ENCODE data around the gene CRYBG1. TPM values are rescaled to one million over a fixed set of nuclear protein-coding genes. Genes with fewer than 3 reads are reported as not detected.

Gene CRYBG1
- total and polyA plus RNA-seq, 2 of the 4 experiments (the other 2 are of a cell fraction): 0.38 to 1.1 TPM

- Histone ChIP-seq H3K23ac (ENCODE audit: low read depth, low read length) (no peak overlapping the region), H3K18ac (ENCODE audit: low read depth, low read length) (no peak overlapping the region), H3K79me1 (ENCODE audit: low read depth in 1 of 2, low read length in 2 of 2) (no peaks in the 10 kb centered on the region), H3K9me1 (ENCODE audit: insufficient read depth, low read length) (no peaks in the 10 kb centered on the region), H2AFZ (replicated peaks; ENCODE audit: low read length, poor library complexity) (no peak overlapping the region), H3K27me3 (ENCODE audit: control insufficient read depth, insufficient read depth, low read length) (no peaks in the 10 kb centered on the region), H3K9ac (ENCODE audit: low read depth, low read length) (no peak overlapping the region), H2AK5ac (ENCODE audit: low read depth, low read length) (no peak overlapping the region), H3K27ac (ENCODE audit: insufficient read depth, low read length) (no peak overlapping the region), H3K14ac (replicated peaks; ENCODE audit: low read depth, low read length) (no peak overlapping the region), H3K36me3 (ENCODE audit: control insufficient read depth, insufficient read depth, low read length) (peaks cover 4% of the 10 kb centered on the region; the same call in 1 of the 2 replicates), H2AK9ac (replicated peaks; ENCODE audit: low read depth, low read length, poor library complexity) (no peak overlapping the region), H3K4me1 (ENCODE audit: control insufficient read depth, insufficient read depth, low read length) (no peaks in the 10 kb centered on the region), H4K8ac (ENCODE audit: low read depth in 2 of 2, low read length in 2 of 2) (no peak overlapping the region), H3K4ac (ENCODE audit: low read depth, low read length) (no peak overlapping the region), H3K9me3 (ENCODE audit: control insufficient read depth, insufficient read depth, low read length) (no peaks in the 10 kb centered on the region), H3K4me3 (ENCODE audit: insufficient read depth, low read depth, low read length) (no peak overlapping the region), H3K56ac (ENCODE audit: extremely low read depth, insufficient read depth, low read length) (no peak overlapping the region), H2BK20ac (ENCODE audit: low read depth, low read length) (no peak overlapping the region), H2BK120ac (ENCODE audit: low read depth, low read length) (no peak overlapping the region), H4K91ac (ENCODE audit: insufficient read depth, low read depth, low read length) (no peak overlapping the region), H4K5ac (ENCODE audit: low read depth, low read length) (no peak overlapping the region), H2BK5ac (ENCODE audit: low read depth, low read length, poor library complexity, severe bottlenecking) (no peak overlapping the region), H4K20me1 (ENCODE audit: insufficient read depth, low read length) (no peaks in the 10 kb centered on the region), H3K4me2 (ENCODE audit: low read depth, low read length) (no peak overlapping the region), H2BK15ac (ENCODE audit: low read depth, low read length) (no peak overlapping the region)
- no peak for TF ChIP-seq USF2 (IDR thresholded peaks at IDR 0.05; ENCODE audit: low read depth, low read length)
- TF ChIP-seq CTCF (conservative IDR thresholded peaks at IDR 0.05; ENCODE audit: low read depth, low read length): no peak
- no peak for TF ChIP-seq RCOR1 (IDR thresholded peaks at IDR 0.05; ENCODE audit: insufficient replicate concordance, low read length)
- no peak for TF ChIP-seq MAFK (IDR thresholded peaks at IDR 0.05; ENCODE audit: low read depth, low read length)
- no peak for TF ChIP-seq SMC3 (IDR thresholded peaks at IDR 0.05; ENCODE audit: low read depth, low read length)
- no peak for TF ChIP-seq RFX5 (IDR thresholded peaks at IDR 0.05; ENCODE audit: low read depth, low read length)
- no peak for TF ChIP-seq POLR2A (IDR thresholded peaks at IDR 0.05; ENCODE audit: low read depth, low read length)
- no peak for TF ChIP-seq MXI1 (IDR thresholded peaks at IDR 0.05; ENCODE audit: borderline replicate concordance, low read depth, low read length)
- TF ChIP-seq CHD1 (IDR thresholded peaks at IDR 0.05; ENCODE audit: low read depth, low read length): no peak
- no peak for TF ChIP-seq RAD21 (IDR thresholded peaks at IDR 0.05; ENCODE audit: low read length)
- no peak for TF ChIP-seq BHLHE40 (IDR thresholded peaks at IDR 0.05; ENCODE audit: low read depth, low read length)
- TF ChIP-seq CEBPB (IDR thresholded peaks at IDR 0.05; ENCODE audit: low read depth, low read length): no peak
- TF ChIP-seq ELK1 (IDR thresholded peaks at IDR 0.05; ENCODE audit: borderline replicate concordance, low read depth, low read length): no peak
- no peak for TF ChIP-seq NFE2L2 (IDR thresholded peaks at IDR 0.05; ENCODE audit: low read depth, low read length)
- dilution Hi-C loops (cut with HindIII; ENCODE audit: low sequenced_read_pairs, unreplicated experiment): no loop called here
- WGBS, 2 experiments (ENCODE audit: extremely low coverage in 2 of 2, insufficient read length in 1 of 2): no CpG with 5 or more reads among the region's 1 CpG
- ATAC-seq (ENCODE audit: low read depth): no peak
- in situ Hi-C loops (cut with MboI; ENCODE audit: low sequenced_read_pairs): no loop called here
- no TSS peak for BruUV-seq (replicated peaks)
- POLR2A ChIA-PET (ENCODE audit: unreplicated experiment): no interaction called here
- CTCF ChIA-PET: no interaction called here
- no peak for DNase-seq
- intact Hi-C loops (cut with micrococcal nuclease): no loop called here
Observed at GRCh38 chr6:106619223-106619622, 258.7 kb downstream of the CRYBG1 start.

Measured in IMR-90 (cell line).